ENCODE results near the gene MIS12. TPM values are rescaled to one million over a fixed set of nuclear protein-coding genes. Genes with fewer than 3 reads are reported as not detected.

MIS12 gene
- total and polyA plus RNA-seq, 2 of the 8 experiments (the other 6 are each of a cell fraction or from before 2014, with no cell fraction given) = 9.5 to 25.6 TPM

DNA sequence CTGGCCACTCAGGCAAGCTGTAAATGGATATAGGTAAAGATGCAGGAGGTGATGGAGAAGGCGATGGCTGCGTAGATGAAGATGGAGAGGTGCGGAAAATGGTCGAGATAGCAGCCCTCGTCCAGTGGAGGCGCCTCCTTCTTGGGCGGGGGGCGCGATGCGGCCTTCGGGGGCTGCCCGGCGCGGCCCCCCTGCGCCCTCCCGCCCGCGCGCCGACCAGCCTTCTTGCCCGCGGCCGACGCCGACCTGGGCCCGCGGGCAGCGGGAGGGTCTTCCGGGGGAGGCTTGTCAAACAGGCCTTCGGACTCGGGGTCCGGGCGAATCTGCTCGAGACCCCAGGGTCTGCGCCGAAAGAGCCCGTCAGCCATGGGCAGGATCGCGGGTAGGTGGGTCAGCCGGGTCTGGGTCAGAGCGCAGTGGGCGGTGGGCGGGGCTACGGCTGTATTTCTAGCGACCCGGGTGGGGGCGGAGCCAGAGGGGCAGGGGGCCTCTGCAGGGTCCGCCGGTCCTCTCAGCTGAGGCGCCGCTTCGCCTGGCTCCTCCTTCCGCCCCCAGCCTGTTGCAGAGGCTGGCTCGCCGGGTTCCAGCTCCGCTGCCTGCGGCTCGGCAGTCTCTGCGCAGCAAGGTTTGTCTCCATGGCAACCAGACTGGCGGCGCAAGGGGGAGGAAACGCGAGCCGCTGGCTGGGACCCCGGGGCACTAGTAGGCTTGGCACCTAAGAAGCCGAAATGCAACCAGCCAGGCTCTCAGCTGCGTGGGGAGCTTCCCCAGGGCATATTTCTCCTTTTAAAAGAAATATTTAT lies 14.4 kb downstream of the MIS12 start:
- Histone ChIP-seq H3K79me1 (ENCODE audit: low read depth, low read length) (no peaks in the 10 kb centered on the region), H3K27me3 (replicated peaks in 1 of 4; ENCODE audit: control insufficient read depth in 3 of 4, extremely low read depth in 1 of 4, insufficient read depth in 3 of 4, low read length in 3 of 4) (peaks cover 7 to 39% (median 25%) of the 10 kb centered on the region in 4 experiments), H3K18ac (ENCODE audit: extremely low read depth, low read length) (no peak overlapping the region), H3K23ac (ENCODE audit: insufficient read length) (no peak overlapping the region), H3K4me3 (ENCODE audit: extremely low read depth in 1 of 4, insufficient read depth in 2 of 4, low read depth in 3 of 4, low read length in 4 of 4) (peak overlapping the region; percentile 54 to 66 (median 61)), H4K20me1 (replicated peaks in 1 of 2; ENCODE audit: control insufficient read depth in 1 of 2, insufficient read depth in 2 of 2, low read length in 2 of 2) (peaks cover 0 to 2% of the 10 kb centered on the region in 2 experiments), H4K8ac (ENCODE audit: extremely low read depth, insufficient read depth, low read length) (0 out of 2 replicates have a peak overlapping the region, but pooled peaks have one; percentile 16), H2BK12ac (ENCODE audit: low read depth, low read length) (no peak overlapping the region), H3K56ac (replicated peaks; ENCODE audit: insufficient read length, low read depth, low read length) (no peak overlapping the region), H3K36me3 (ENCODE audit: control insufficient read depth in 2 of 4, insufficient read depth in 4 of 4, low read length in 3 of 4) (no peaks in the 10 kb centered on the region), H3K9ac (replicated peaks in 1 of 4; ENCODE audit: extremely low read depth in 1 of 4, low read depth in 3 of 4, low read length in 3 of 4) (peak overlapping the region in 3 of 4 experiments; percentile 12 to 25 (median 19); a peak in 4 of 7 replicates), H2AK5ac (ENCODE audit: low read depth, low read length) (no peak overlapping the region), H3K23me2 (ENCODE audit: low read depth, low read length) (peaks cover 17% of the 10 kb centered on the region; the same call in 1 of the 2 replicates), H3K9me3 (ENCODE audit: insufficient read depth in 2 of 2, low read depth in 1 of 2, low read length in 1 of 2) (no peaks in the 10 kb centered on the region), H2BK15ac (ENCODE audit: low read length) (no peak overlapping the region), H3K14ac (ENCODE audit: insufficient read length) (no peak overlapping the region), H3K4me2 (ENCODE audit: insufficient read depth in 1 of 2, low read depth in 2 of 2, low read length in 2 of 2) (peak overlapping the region; percentile 86 to 98), H4K91ac (replicated peaks; ENCODE audit: insufficient read length, low read length) (no peak overlapping the region), H3K4me1 (replicated peaks in 1 of 4; ENCODE audit: control insufficient read depth in 3 of 4, insufficient read depth in 4 of 4, low read length in 3 of 4) (peaks cover 0 to 8% (median 4%) of the 10 kb centered on the region in 4 experiments; a peak in 3 of 7 replicates), H2BK120ac (replicated peaks; ENCODE audit: low read depth, low read length) (no peak overlapping the region), H3K4ac (replicated peaks; ENCODE audit: insufficient read length, low read depth, low read length) (no peak overlapping the region), H3K27ac (ENCODE audit: low read depth, low read length) (no peak overlapping the region), H4K5ac (ENCODE audit: insufficient read length, low read depth, low read length) (no peak overlapping the region), H2BK5ac (ENCODE audit: low read depth, low read length) (no peak overlapping the region), H2BK20ac (ENCODE audit: low read length) (no peak overlapping the region), H2AFZ (ENCODE audit: low read length) (0 out of 2 replicates have a peak overlapping the region, but pooled peaks have one; percentile 15), H3K79me2 (ENCODE audit: control insufficient read depth in 1 of 2, insufficient read depth in 2 of 2, low read length in 2 of 2) (no peaks in the 10 kb centered on the region)
- 3% methylated on average over 47 of the region's 67 CpGs; no CpG with 5 or more reads in 1 of the 2 experiments for WGBS, 2 experiments (ENCODE audit: extremely low coverage in 1 of 2, insufficient coverage in 1 of 2, insufficient read length in 1 of 2, insufficient replicate concordance in 2 of 2, low coverage in 1 of 2, low lambda C conversion rate in 2 of 2, missing lambda C conversion rate in 1 of 2)
- ChIA-PET POLR2A (ENCODE audit: partially characterized antibody) (interaction anchor here (0.7 to 4.1 kb wide), 10 partner anchors 7 to 82 kb away, joined by 3 to 69 read pairs (median 3); partner anchors contain the start of genes DERL2, DHX33, MIS12 and NUP88), CTCF (ENCODE audit: partially characterized antibody) (interaction anchor here (0.9 to 1.3 kb wide), 5 partner anchors 15 to 70 kb away, joined by 3 to 5 read pairs (median 3); partner anchors contain the start of gene DERL2)
- no peak for FAIRE-seq
- peak; percentile 95 to 98 for DNase-seq (ENCODE audit: low read depth in 1 of 2, low spot score in 2 of 2)
- TF ChIP-seq TAF1 (IDR thresholded peaks at IDR 0.05; ENCODE audit: low read depth, low read length) (peak; percentile 93), TBP (IDR thresholded peaks at IDR 0.05; ENCODE audit: low read depth, low read length) (peak; percentile 94), PHF8 (conservative IDR thresholded peaks at IDR 0.05; ENCODE audit: low read depth, low read length) (0 out of 2 replicates have a peak, but pooled peaks have one; percentile 45), SP1 (IDR thresholded peaks at IDR 0.05; ENCODE audit: low read depth, low read length) (peak; percentile 69; the same call in 1 of the 2 replicates), NANOG (IDR thresholded peaks at IDR 0.05; ENCODE audit: insufficient read depth, low read depth, low read length, poor library complexity, severe bottlenecking) (no peak), TAF7 (optimal IDR thresholded peaks at IDR 0.05; ENCODE audit: borderline replicate concordance, low read depth, low read length) (peak; percentile 77), KDM5A (IDR thresholded peaks at IDR 0.05; ENCODE audit: low read length) (no peak), SIN3A (conservative IDR thresholded peaks at IDR 0.05 in 1 of 2, IDR thresholded peaks at IDR 0.05 in 1 of 2; ENCODE audit: low read depth in 1 of 2, low read length in 2 of 2) (peak; percentile 49 to 72; a peak in 2 of 4 replicates), ASH2L (IDR thresholded peaks at IDR 0.05; ENCODE audit: low read length) (peak; percentile 59), POLR2AphosphoS5 (IDR thresholded peaks at IDR 0.05; ENCODE audit: low read depth, low read length) (peak; percentile 73)
- TF ChIP-seq, protein P1, sequence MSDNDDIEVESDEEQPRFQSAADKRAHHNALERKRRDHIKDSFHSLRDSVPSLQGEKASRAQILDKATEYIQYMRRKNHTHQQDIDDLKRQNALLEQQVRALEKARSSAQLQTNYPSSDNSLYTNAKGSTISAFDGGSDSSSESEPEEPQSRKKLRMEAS (IDR thresholded peaks at IDR 0.05) = no peak
